BE2C (cell line): ENCODE results near the gene APPL2.

Experiments used
- DNase-seq: peaks from one replicate; pipeline ENCODE4 v3.0.0-alpha.2; 2020
- H3K27me3 ChIP-seq: fragments of 250-450 bp; sonication (Bioruptor Pico); 2 replicates; pipeline ENCODE4 v1.5.1; 2020; ENCODE audit warnings: mild to moderate bottlenecking
- H3K36me3 ChIP-seq: fragments of 250-450 bp; sonication (Bioruptor Pico); 2 replicates; pipeline ENCODE4 v1.5.1; 2020; ENCODE audit warnings: mild to moderate bottlenecking
- H3K4me1 ChIP-seq: fragments of 250-450 bp; sonication (Bioruptor Pico); 2 replicates; pipeline ENCODE4 v1.5.1; 2020
- H3K4me3 ChIP-seq: 2 replicates; pipeline ENCODE4 v1.5.1; 2011; ENCODE audit warnings: low read depth, low read length
- H3K9me3 ChIP-seq: fragments of 250-450 bp; sonication (Bioruptor Pico); 2 replicates; pipeline ENCODE4 v1.5.1; 2020
- CTCF ChIP-seq: IDR thresholded peaks from 2 replicates; pipeline ENCODE4 v1.5.1; 2012; ENCODE audit warnings: mild to moderate bottlenecking, low read depth, low read length

Gene APPL2

GRCh38 chr12:105237666-105238065, 1.7 kb upstream of the APPL2 start:
- H3K4me1 ChIP-seq, result peaks cover 2% of the 10 kb centered on the region; the same call in 1 of the 2 replicates
- no peak overlapping the region for H3K4me3 ChIP-seq
- H3K9me3 ChIP-seq, result no peaks in the 10 kb centered on the region
- H3K27me3 ChIP-seq, result no peaks in the 10 kb centered on the region; the same call in 1 of the 2 replicates
- no peak for DNase-seq
- H3K36me3 ChIP-seq, result no peaks in the 10 kb centered on the region
- TF ChIP-seq CTCF, result no peak

GRCh38 chr12:105235281-105235731, 668 bp downstream of the APPL2 start:
- no peaks in the 10 kb centered on the region for H3K9me3 ChIP-seq
- H3K27me3 ChIP-seq, result no peaks in the 10 kb centered on the region; the same call in 1 of the 2 replicates
- H3K36me3 ChIP-seq, result no peaks in the 10 kb centered on the region
- H3K4me3 ChIP-seq, result peak overlapping the region; percentile 87
- TF ChIP-seq CTCF, result no peak
- peaks cover 2% of the 10 kb centered on the region; the same call in 1 of the 2 replicates for H3K4me1 ChIP-seq
- DNase-seq, result no peak

GRCh38 chr12:105234197-105234596, 1.8 kb downstream of the APPL2 start:
- Histone ChIP-seq H3K27me3 (no peaks in the 10 kb centered on the region; the same call in 1 of the 2 replicates), H3K36me3 (no peaks in the 10 kb centered on the region), H3K4me3 (no peak overlapping the region), H3K4me1 (peaks cover 2% of the 10 kb centered on the region; the same call in 1 of the 2 replicates), H3K9me3 (no peaks in the 10 kb centered on the region)
- no peak for DNase-seq
- TF ChIP-seq CTCF, result no peak

- Histone ChIP-seq H3K27me3 (no peaks in the 10 kb centered on the region; the same call in 1 of the 2 replicates), H3K4me3 (no peak overlapping the region), H3K36me3 (no peaks in the 10 kb centered on the region), H3K4me1 (peaks cover 2% of the 10 kb centered on the region; the same call in 1 of the 2 replicates), H3K9me3 (no peaks in the 10 kb centered on the region)
- no peak for DNase-seq
- TF ChIP-seq CTCF, result no peak
Observed at GRCh38 chr12:105233041-105233905, 2.7 kb downstream of the APPL2 start.

GRCh38 chr12:105231396-105231795, 4.6 kb downstream of the APPL2 start:
- TF ChIP-seq CTCF, result no peak
- no peak overlapping the region for H3K4me3 ChIP-seq
- H3K36me3 ChIP-seq, result no peaks in the 10 kb centered on the region
- peaks cover under 1% of the 10 kb centered on the region; the same call in 1 of the 2 replicates for H3K4me1 ChIP-seq
- no peaks in the 10 kb centered on the region for H3K9me3 ChIP-seq
- no peaks in the 10 kb centered on the region for H3K27me3 ChIP-seq
- no peak for DNase-seq

GRCh38 chr12:105229371-105229770, 6.6 kb downstream of the APPL2 start:
- TF ChIP-seq CTCF, result no peak
- Histone ChIP-seq H3K27me3 (no peaks in the 10 kb centered on the region), H3K4me3 (no peak overlapping the region), H3K9me3 (no peaks in the 10 kb centered on the region), H3K36me3 (no peaks in the 10 kb centered on the region), H3K4me1 (no peaks in the 10 kb centered on the region)
- no peak for DNase-seq
